Hippocampal formation (tissue), 2 donors: ENCODE results near the gene TSR3.
A peak's percentile ranks its signal among the peaks of the same experiment; 100 is the strongest.

Experiments used
- DNase-seq, 2 donors: peaks; one replicate each; lab custom pipeline; 2025; lab: John Stamatoyannopoulos, UW

The TSR3 gene

DNA sequence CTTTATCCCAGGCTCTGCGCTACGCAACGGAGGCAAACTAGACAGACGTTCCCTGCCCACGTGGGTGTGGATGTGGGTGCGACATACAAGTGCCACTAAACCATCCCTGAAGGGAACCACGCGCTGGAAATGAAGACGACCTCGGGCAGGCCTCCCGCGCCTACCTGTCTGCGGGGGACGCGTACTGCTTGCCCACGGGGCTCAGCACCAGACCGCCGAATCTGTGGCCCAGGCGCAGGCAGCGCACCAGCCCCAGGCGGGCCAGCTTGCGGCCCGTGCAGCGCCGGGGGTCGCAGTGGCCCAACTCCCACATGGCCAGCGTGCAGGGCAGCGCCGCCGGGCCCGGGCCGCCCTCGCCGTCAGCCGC lies 480 bp downstream of the TSR3 start:
- no peak for DNase-seq

DNA sequence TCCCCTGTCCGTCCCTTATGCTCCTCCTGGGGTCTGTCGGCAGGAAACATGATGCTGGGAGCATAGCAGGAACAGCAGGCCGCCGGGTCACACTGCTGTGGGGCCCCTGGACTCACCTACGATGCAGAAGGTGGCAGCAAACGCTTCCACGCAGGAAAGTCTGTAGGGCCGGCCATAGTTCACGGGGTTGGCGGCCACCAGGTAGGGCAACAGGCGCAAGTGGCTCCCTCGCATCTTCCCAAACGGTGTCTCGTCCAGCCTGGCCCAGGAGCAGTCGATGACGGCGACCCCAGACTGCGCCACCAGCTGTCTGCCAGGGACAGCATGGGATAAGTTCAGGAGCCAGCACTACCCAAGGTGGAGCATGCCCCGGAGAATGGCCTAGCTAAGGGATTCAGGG lies 987 bp downstream of the TSR3 start:
- DNase-seq: no peak

DNA sequence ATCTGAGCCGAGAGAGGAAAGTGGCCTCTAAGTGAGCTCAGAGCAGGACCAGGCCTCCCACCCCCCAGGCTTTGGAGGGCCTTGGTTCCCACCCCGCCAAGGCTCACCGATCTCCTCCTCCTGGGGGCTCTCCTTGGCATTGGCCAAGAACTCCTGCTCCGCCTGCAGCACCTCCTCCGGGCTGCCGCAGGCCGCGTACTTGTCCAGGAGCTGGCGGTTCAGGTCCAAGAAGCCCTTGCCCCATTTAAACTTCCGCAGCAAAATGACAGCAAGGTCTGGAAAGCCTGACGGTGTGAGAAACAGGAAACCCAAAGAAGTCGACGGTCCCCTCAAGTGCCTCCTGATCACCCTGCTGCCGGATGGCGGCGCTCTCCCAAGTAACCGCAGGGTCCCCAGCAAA lies 1.7 kb downstream of the TSR3 start:
- no peak for DNase-seq

DNA sequence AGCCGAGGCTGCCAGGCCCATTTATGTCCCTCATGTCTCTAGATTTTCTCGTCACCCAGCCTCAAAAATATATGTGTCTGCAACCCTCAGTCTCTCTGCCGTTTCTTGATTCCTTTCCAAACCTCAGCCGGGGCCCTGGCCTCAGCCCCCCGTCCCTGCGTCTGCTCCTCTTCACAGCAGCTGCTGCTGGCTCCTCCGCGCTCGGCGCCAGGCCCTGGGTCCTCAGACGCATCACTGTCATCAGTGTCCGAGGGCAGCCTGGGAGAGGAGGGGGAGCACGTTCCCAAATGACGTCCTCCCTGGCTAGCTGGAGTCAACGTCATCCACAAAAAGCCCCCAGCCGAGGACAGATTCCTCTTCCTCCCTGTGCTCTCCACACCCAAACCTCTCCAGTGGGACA lies 2.3 kb downstream of the TSR3 start:
- DNase-seq: no peak

DNA sequence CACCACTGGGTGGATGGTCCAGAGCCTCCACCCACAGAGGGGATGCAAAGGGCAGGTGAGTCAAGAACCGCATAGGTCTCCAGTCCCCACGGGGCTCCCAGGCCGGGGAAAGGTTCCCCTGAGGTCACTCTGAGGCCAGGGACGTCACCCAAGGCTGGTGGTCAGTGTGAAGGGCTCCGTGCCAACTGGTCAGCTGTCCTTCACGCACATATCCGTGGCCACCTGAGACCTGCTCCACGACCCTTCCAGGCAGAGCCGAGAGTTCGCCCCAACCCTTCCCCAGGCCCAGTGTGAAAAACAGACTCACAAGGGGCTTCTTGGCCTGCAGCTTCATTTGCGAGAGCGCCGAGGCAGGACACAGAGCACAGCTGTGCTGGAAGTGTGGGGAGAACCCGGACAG lies 2.8 kb downstream of the TSR3 start:
- DNase-seq: no peak

DNA sequence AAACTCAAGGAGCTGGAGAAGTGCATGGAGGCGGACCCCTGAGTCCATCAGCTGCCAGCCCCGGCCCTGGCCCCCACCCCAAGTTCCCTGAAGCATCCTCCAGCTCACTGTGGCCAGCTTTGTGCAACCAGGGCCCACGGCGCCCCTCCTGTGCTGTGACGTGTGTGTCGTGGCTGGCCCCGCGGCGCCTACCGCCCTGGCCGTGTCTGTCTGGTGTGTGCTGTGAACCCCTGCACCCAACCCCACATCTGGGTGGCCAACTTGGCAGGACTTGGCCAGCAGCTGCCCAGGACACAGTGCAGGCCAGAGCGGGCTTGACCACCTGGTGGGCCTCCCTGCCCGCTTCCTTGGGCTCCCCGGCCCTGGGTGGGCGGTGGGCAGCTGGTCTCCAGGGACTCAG lies 3.2 kb downstream of the TSR3 start:
- DNase-seq: no peak

DNA sequence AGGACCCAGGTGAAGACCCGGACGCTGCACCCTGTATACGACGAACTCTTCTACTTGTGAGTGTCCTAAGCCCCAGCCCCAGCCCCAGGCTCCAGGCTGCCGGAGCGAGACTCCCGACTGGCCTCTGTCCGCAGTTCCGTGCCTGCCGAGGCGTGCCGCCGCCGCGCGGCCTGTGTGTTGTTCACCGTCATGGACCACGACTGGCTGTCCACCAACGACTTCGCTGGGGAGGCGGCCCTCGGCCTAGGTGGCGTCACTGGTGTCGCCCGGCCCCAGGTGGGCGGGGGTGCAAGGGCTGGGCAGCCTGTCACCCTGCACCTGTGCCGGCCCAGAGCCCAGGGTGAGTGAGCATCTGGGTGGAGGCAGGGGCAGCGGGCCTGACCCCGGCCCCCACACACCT lies 3.7 kb downstream of the TSR3 start:
- DNase-seq: no peak

DNA sequence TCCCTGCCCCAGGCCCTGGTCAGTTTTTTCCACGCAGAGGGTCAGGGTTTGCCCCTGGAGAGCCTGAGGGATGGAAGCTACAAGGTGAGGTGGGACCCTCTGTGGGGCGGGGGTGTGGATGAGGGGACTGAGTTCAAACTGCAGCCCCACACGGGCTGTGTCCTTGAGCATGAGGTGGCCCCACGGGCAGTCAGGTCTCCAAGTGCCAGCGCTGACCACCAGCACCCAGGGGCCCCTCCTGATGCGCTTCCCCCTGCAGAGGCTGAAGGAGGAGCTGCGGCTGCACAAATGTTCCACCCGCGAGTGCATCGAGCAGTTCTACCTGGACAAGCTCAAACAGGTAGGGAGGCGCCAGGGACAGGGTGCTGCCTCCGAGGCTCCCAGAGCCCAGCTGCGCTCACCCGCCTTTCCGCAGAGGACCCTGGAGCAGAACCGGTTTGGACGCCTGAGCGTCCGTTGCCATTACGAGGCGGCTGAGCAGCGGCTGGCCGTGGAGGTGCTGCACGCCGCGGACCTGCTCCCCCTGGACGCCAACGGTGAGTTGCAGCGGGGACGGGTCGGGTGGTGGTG lies 4.3 kb downstream of the TSR3 start:
- DNase-seq: no peak

DNA sequence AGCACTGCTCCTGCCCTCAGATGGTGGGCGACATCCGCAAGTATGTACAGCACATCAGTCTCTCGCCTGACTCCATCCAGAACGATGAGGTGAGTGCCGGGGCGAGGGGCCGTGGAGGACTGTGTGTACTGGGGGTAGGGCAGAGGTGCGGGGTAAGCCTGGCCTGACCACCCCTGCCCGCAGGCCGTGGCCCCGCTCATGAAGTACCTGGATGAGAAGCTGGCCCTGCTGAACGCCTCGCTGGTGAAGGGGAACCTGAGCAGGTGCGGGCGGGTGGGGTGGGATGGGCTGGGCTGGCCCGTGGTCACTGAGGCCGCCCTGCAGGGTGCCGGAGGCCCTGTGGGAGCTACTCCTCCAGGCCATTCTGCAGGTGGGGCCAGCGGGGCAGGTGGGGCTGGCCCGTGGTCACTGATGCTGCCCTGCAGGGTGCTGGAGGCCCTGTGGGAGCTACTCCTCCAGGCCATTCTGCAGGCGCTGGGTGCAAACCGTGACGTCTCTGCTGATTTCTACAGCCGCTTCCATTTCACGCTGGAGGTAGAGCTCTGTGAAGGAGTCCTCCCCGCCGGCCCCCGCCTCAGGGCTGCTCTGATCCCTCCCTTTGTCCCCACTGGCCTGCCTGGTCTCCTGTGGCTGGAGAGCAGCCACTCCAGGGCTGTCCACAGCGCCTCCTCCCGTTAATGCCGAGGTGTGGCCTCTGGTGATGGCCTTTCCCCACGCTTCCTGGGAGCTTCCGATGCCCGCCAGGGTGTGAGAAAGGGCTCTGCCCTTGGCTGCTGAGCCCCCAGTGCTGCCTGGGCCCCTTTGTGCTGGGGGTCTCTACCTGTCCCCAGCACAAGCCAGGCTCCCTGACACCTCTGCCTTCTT lies 5.0 kb downstream of the TSR3 start:
- no peak for DNase-seq

DNA sequence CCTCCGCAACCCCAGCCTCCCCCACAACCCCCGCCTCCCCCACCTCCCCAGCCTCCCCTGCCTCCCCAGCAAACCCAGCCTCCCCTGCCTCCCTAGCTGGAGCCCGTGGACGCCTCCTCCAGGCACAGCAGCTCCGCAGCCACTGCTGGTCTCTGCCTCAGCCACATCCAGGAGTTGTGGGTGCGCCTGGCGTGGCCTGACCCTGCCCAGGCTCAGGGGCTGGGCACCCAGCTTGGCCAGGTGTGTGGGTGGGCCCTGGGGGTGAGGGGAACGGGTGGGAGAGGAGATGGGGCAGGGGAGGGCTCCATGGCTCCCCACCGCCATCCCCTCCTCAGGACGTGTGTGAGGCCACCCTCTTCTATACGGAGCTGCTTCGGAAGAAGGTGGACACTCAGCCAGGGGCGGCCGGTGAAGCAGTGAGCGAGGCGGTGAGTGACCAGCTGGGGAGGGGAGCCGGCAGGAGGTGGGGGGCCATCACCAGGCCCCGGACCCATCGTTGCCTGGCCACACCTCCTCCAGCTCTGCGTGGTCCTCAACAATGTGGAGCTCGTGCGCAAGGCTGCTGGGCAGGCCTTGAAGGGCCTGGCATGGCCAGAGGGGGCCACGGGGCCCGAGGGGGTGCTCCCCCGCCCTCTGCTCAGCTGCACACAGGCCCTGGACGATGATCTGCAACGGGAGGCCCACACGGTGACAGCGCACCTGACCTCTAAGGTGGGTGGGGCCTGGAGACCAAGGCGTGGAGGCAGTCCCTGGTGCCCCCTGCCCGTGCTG lies 5.8 kb downstream of the TSR3 start:
- DNase-seq: no peak

DNA sequence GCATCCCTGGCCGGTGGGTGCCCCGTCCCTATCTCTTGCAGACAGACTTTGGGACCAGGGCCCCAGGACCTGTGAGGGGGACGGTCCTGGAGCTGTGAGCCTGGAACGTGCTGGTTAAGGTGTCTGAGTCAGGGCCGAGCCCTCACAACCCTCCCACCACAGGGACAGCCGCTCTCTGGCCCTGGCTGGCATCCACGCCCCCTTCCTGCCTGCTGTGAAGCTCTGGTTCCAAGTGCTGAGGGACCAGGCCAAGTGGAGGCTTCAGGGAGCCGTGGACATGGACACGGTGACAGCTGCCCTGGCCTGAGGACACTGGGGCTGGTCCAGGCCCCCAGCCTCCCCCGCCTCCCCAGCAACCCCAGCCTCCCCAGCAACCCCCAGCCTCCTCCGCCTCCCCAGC lies 6.6 kb downstream of the TSR3 start:
- DNase-seq: no peak

DNA sequence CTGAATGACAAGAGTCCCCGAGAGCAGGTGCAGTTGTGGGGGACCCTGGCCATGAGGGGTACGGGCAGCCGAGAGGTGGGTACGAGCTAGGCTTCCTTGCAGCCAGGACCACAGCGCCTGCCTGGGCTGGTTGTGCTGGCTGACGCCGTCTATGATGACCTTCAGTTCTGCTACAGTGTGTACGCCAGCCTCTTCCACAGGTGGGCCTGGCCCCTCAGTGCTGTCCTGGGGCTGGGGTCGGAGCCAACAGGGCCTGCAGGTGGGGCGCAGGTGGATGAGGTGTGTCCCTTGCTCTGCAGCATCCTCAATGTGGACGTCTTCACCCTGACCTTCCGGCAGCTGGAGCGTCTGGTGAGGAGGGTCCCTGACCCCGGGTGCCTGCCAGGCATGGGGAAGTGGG lies 7.2 kb downstream of the TSR3 start:
- no peak for DNase-seq

DNA sequence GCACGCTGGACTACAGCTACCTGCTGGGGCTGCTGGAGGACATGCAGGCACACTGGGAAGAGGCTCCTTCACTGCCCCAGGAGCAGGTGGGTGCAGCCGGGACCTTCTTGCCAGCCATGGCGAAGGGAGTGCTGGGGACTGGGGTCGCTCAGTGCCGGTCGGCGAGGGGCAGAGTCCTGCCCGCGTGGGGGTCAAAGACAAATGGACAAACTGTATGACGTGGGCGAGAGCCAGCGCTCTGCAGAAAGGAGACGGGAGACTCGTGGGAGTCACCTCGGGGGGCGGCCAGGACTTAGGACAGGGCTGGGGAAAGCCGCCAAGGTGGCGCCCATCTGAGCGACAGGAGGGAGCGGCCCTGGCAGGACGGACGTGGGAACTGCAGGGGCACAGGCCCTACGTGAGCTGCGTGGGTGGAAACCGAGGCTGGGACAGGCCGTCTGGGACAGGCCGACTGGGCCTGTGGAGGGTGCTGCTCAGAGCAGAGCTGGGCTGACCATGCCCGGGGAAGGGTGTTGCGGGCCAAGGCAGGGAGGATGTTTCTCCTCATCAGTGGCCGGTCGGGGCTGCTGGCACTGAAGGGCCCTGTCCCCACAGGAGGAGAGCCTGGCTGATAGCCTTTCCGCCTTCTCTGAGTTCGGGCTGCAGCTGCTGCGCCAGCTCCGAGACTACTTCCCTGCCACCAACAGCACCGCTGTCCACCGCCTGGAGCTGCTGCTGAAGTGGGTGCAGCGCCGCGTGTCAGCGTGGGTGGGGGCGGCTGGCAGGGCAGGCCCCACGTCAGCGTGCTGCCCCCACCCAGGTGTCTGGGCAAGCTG lies 8.0 kb downstream of the TSR3 start:
- DNase-seq: no peak

DNA sequence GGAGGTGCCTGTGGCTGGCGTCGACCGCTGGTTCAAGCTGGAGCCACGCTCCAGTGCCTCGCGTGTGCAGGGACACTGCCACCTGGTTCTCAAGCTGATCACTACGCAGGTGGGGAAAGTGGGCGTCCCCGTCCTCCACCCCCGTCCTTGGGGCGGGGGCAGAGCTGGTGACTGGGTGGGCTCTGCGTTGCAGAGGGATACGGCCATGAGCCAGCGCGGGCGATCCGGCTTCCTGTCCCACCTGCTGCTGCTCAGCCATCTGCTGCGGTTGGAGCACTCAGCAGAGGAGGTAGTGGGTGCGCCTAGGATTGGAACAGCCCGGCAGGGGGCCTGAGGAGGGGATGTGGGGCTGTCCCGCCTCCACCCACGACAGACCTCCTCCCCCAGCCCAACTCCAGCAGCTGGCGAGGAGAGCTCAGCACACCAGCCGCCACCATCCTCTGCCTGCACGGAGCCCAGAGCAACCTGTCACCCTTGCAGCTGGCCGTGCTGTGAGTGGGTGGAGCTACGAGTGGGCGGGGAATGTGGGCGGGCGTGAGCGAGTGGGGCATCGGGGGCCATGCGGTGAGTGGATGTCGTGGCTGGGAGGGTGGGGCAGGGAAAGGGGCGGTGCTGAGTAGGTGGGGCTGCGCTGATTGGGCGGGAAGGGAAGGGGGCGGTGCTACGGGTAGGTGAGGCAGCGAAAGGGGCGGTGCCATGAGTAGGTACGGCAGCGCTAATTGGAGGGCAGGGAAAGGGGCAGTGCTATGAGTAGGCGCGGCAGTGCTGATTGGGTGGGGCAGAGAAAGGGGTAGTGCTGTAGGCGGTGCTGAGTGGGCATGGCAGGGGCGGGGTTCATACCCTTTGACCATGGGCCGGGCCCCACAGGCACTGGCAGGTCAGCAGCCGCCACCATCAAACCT lies 8.9 kb downstream of the TSR3 start:
- peak; percentile 75 to 81 for DNase-seq

DNA sequence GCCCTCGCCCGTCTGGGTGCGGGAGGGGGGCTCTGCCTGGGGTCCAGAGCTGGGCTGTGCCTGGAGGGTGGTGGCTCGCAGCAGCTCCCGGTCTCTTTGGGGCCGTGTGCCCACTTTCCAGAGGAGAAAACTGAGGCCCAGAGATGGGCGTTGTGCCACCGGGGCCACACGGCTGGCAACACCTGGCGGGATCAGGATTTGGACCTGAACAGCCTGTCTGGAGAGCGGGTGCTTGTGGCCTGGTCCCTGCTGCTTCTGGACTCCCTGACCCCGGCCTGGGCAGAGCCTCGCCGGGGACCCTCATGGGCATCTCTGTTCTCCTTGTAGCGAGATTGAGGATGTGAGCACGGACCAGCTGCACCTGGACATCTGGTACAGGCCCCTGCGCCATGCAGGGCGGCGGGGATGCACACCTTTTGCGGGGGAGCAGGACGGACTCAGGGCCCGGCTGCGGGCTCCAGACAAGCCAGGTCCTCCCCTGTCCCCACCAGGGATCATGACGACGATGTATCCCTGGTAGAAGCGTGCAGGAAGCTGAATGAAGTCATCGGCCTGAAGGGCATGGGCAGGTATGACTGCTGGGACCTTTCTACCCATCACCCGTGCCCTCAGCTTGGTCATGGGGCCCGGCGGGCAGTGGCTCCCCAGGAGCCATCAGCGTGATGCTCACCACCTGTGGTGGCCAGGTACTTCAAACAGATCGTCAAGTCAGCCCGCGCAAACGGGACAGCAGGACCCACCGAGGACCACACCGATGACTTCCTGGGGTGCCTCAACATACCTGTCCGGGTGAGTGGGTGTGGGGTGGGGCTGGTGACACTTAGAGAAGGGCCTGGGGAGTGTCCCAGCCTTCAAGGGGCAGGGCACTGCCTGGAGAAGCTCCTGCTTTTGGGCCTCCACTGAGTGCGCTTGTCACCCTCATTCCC lies 9.9 kb downstream of the TSR3 start:
- no peak for DNase-seq

DNA sequence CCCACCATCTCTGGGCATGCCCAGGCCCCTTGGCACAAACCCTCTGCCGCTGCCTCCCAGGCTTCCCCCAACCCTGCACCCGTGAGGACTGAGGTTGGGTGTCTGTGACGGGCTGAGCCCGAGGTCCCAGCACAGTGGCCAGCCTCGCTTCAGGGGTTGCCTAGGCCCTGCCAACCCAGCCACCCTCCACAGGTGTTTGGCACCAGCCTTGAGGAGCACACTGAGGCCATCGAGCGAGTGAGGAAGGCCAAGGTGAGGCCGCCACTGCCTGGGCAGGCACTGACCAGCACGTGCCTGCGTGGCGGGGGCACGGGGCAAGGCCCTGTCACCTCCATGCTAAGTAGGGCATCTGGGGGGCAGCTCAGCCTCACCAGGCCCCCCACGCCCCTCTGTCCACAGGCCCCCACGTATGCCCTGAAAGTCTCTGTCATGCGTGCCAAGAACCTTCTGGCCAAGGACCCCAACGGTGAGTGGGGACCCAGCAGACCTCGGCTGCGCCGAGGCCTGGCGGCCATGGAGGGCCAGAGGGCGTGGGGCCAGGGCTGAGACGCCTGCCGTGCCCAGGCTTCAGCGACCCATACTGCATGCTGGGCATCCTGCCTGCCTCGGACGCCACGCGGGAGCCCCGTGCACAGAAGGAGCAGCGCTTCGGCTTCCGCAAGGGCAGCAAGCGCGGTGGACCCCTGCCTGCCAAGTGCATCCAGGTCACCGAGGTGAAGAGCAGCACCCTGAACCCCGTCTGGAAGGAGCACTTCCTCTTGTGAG lies 10.8 kb downstream of the TSR3 start:
- DNase-seq: no peak

DNA sequence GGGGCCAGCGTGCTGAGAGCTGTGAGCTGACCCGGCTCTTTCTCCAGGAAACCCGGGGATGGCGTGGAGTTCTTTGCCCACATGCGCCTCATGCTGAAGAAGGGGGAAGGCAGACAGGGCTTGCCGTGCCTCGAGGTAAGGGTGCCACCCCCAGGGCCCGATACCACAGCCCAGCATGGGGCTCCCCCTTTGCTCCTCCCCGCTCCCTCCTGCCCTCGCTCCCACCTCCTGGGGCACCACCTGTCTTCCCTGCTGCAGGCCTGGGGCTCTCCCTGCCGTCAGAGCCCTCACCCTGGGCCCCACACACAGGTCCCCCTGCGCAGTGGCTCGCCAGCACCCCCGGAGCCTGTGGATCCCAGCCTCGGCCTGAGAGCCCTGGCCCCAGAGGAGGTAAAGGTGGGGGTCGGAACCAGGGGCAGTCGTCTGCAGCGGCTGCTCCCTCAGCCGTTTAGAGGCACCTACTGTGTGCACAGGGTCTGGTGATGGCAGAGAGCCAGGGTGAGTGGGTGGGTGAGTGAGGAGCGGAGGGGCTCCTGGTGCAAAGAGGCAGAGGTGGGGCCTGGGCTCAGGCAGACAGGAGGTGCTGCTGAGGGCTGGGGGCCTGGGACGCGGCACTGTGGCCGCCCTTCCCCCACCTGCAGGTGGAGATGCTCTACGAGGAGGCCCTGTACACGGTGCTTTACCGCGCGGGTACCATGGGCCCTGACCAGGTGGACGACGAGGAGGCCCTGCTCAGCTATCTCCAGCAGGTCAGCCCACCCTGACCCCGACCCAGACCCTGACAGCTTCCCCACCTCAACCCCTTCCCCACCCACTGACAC lies 12.6 kb downstream of the TSR3 start:
- DNase-seq: no peak

DNA sequence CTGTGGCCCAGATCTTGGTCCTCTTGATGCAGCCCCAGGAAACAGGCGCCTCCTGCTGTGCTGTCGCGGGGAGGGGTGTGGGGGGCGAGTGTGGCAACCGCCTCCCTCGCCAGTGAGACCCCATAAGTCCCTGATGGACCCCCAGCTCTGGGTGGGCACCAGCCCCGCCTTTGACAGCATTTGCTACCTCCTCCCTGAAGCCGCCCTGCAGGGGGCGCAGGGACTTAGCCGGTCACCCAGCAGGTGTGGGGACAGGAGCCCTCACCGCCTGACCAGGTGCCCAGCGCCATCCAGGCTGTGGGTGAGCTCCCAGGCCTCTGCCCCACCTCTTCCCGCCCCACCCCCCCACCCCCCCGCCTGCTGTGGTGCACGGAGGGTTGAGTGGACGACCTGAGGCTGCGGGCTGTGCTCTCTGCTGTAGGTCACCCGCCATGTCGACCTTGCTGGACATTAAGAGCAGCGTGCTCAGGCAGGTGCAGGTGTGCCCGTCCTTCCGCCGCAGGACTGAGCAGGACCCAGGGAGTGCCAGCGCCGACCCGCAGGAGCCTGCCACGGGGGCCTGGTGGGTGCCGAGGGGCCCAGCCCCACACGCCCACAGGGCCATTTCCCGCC lies 13.5 kb downstream of the TSR3 start:
- no peak for DNase-seq
